HG03342 (cell line): ENCODE data around the gene ARL6.
"Not testable (repeated sequence)": the region's sequence is repeated elsewhere in the genome, so short reads cannot be mapped to it uniquely, and the experiment has no call there.

Experiments
- ATAC-seq: cut with Tn5 transposase; IDR thresholded peaks from one replicate; pipeline ENCODE4 v1.9.1; 2021; ENCODE audit warnings: mild to moderate bottlenecking, moderate library complexity; ENCODE audit not compliant: unreplicated experiment

Gene ARL6

DNA sequence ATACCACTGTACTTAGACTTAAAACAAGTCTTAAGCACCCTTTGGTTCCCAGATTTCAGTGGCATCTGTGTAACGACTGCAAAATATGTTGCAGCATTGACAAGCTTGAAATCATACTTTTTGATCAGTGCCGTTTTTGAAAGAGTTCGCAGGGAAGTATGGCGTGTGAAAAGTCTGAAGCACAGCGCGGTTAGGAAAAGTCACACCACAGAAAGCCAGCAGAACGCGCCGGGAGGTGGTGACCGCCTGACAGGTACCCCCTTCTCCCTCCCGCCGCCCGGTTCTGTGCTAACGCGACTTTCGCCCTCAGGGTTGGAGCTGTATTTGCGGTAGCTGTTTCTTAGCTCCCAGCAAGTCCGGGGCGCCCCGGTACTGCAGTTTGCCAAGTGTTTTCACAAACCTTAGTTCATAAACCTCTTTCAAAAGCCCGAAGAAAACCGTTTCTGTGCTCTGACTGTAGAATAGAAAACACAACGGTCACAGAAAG is 56.8 kb downstream of the ARL6 start:
- ATAC-seq: peak; percentile 48

DNA sequence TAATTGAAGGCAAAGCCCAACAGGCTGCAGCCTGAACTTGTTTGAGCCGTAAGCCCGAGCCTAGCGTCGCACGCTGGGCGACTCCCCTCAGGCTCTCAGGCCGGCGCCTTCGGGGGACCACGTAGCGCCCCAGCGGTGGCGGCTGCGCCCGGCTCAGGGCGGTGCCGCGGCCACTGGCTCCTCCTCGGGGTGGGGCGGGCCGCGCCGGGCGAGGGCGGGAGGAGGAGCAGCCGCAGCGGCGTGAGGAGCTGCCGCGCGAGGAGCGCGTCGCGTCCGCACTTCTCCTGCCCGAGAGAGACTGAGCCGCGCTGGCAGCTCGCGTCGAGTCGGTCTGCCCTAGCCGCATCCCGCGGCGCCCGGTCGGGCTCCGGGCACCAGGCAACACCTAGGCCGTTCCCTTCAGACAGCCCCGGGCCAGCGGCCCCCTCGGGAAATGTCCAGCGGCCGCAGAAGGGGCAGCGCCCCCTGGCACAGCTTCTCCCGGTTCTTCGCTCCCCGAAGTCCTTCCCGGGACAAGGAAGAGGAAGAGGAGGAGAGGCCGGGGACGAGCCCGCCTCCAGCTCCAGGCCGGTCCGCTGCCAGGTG is 57.3 kb downstream of the ARL6 start, which contains the start of gene CRYBG3:
TSS of gene CRYBG3 (plus strand) at position 238 of the 585 bp plus-strand sequence. CDS start at position 434, 196 bp downstream.
- peak; percentile 97 for ATAC-seq

DNA sequence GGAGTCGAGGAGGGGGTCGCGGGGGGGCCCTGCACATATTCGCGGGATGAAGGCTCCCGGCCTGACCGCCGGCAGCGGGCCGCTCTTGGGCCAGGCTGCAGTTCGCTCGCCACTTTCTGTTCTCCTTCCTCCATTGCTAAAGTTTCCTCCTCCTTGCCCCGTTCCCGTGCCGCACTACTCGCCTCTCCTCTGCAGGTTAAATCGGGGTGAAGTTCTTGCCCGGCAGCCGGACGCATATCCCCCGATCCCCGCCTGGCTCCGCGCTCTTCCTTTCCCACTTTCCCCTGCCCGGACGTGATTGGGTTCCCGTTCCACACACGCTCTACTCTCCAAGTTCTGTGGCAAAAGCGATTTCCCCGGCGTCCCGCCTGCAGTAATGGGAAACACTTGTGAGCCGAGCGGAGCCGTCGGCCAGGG is 57.8 kb downstream of the ARL6 start:
- peak; percentile 19 for ATAC-seq

DNA sequence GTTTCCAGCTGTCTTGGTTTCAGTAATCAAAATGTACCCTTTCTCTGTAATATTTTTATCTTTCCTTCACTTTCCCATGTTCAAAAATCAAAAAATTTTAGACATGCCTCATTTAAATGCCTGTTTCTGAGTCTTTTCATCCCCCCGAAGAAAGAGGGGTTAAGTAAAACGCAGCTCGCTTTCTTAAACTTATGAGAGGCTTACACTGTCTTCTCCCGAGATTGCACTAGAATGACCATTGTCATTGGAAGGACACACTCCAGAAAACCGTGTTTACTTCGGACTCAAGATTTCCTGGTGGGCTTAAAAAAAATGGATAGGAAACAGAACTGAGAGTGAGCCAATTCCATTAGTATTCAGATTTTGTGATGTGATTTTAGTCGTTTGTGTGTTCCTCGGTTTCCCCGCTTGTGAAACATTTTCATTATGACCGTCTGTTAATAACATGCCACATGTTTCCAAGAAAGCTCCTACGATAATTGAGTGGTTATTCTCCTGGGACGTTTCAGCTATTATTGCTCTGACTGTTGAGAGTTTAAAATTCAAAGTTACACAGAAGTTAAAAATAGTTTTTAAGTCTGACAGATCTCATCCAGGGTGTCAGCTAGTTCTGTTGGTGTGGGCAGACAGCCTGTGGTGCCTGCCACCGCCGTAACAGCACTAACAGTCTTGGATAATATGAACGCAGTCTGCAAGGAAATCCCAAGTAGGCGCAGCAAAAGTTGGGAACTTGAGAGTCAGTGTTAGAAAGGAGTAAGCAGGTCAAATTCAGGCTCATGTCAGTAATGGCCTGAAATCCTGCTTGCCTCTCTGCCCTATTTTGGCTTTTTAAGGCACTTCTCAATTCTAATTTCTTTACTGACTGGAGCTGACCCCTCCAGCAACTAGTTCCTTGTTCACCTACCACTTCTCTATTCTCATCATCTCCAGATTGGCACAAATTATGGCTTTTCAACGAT is 58.8 kb downstream of the ARL6 start:
- no peak for ATAC-seq

GRCh38 chr3:97825101-97825500 is 60.5 kb downstream of the ARL6 start:
- no peak for ATAC-seq

DNA sequence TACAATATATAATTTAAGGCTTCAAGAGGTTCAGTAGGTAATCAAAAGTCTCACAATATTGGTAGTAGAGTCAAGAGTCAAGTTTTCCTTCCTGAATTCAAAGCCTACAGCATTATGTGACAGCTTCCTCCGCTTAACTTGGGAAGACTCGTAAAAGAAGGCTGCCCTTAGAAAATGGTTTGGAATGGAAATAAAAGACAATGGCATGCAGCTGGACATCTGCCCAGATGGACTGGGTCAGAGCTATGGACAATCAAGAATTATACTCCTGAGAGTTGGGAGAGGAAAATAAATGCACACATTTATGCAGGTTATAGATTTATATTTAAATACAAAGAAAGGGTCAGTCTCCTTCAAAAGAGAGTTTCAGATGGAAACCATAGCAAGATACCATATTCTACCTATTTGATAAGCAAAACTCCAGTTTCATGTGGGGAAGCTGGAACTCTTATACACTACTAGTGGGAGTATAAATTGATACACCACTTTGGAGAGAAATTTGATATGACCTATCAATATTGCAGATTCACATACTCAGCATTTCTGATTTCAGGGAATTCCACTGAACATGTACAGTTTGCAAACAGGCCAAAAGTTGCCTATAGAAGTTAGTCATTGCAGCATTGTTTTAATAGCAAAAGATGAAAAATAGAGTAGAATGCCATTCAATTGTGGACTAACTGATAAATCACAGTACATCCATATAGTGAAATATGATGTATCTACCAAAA is 63.3 kb downstream of the ARL6 start:
- no peak for ATAC-seq

DNA sequence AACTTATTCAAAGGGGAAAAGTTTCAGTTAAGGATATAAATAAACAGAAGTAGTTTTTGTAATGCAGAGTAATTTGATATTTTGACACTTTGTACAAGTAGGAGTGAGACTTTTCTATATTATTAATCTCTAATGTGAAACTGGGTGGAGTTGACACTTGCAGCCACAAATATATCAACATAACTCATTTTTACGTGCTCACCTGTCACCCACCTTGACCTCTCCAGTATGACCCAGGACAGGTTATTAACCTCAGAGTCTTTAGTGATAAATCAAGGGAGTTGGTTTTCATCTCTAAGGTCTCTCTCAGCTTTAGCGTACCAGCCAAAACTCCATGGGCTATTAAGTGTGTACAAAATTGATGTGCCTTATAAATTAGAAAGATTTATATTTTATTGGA is 64.6 kb downstream of the ARL6 start:
- no peak for ATAC-seq

- no peak for ATAC-seq
Measured at GRCh38 chr3:97830638-97831037, 66.1 kb downstream of the ARL6 start.

DNA sequence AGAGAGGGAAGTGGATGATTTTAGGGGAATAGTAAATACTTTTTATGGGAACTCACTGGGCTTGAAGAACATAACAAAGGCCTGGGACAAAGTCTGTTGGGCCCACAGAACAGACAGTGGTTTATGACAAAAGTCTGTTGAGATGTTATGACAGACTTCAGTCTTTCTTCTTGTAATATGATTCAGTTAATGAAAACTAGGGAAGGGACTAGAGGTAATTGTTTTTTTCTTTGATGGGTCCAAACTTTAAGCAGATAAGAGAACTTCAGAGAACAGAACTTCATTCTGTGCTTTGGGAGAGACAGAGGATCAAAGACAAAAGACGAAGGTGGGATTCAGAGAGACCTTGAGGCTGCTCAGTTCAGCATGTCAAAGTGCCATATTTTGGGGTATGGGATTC is 66.6 kb downstream of the ARL6 start:
- no peak for ATAC-seq

DNA sequence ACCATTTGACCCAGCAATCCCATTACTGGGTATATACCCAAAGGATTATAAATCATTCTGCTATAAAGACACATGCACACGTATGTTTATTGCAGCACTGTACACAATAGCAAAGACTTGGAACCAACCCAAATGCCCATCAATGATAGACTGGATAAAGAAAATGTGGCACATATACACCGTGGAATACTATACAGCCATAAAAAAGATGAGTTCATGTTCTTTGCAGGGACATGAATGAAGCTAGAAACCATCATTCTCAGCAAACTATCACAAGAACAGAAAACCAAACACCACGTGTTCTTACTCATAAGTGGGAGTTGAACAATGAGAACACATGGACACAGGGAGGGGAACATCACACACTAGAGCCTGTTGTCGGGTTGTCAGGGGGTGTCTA is 68.6 kb downstream of the ARL6 start:
- ATAC-seq: not testable (repeated sequence)

DNA sequence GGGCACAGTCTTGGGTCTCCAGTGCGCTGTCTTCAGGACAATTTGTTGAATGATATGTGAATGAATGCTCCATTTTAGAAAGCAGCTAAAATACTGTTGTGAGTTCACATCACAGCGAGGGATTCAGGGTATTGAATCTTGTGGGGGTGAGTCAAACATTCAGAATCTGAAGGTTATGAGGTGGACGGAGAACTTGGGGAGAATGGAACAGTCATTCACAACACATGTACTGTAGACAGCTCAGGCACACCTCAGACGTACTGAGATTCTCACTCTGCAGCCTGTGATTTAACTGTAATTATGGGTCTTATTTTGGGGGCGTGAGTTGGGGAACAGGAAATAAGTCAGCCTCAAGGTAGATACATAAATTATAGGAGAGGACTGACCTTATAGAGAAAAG is 71.2 kb downstream of the ARL6 start:
- ATAC-seq: no peak

DNA sequence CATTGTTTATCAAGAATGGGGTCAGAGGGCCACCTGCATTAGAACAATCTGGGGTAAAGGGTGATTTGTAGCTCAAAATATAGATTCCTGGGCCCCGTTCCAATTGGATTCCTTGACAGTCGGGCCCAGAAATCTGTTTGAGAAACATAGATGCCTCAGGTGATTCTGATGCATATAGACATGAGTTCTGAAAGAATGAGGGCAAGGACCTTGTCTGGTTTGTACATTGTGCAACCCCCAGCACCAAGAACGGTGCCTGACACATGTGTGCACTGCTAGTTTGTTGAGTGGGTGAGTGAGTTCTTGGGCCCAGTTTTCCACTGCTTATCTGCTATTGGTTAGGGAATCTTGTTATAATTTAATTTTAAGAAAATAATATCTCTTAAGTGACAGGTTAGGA is 73.8 kb downstream of the ARL6 start:
- ATAC-seq: no peak

- ATAC-seq: no peak
Measured at GRCh38 chr3:97839944-97840343, 75.4 kb downstream of the ARL6 start.

- ATAC-seq: no peak
Measured at GRCh38 chr3:97841304-97841703, 76.7 kb downstream of the ARL6 start.

DNA sequence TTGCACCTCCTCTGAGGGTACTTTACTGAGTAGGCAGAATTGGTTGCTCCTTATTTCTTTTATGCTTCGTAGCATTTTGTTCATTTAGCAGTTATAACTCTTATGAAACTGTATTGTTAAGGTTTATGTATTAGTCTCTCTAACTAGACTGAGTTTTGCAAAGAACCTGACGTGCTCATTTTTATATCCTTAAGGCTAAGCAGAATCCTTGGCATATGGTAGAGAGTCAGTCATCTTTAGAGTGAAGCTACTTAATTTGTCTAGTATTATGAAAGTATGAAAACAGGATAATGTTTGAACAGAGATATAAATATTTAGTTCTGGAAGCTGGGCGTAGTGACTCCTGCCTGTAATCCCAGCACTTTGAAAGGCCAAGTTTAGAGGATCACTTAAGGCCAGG is 77.4 kb downstream of the ARL6 start:
- ATAC-seq: no peak

- ATAC-seq: no peak
Measured at GRCh38 chr3:97848779-97849178, 84.2 kb downstream of the ARL6 start.
